HFFc6 (cell line): Measurements from ENCODE around the gene SPEM3. TPM values are rescaled to one million over a fixed set of nuclear protein-coding genes. Genes with fewer than 3 reads are reported as not detected.

ENCODE experiments used
- DNase-seq: peaks from one replicate; pipeline ENCODE4 v3.0.0-alpha.2; 2018
- H3K27ac Mint-ChIP-seq: 2 replicates; pipeline ENCODE4 v1.8.0; 2020; ENCODE audit warnings: mild to moderate bottlenecking, mixed read lengths
- H3K27me3 Mint-ChIP-seq: 2 replicates; pipeline ENCODE4 v1.8.0; 2021; ENCODE audit warnings: mild to moderate bottlenecking, moderate library complexity, mixed read lengths; ENCODE audit not compliant: insufficient read depth
- H3K36me3 Mint-ChIP-seq: 2 replicates; pipeline ENCODE4 v1.8.0; 2021; ENCODE audit warnings: low read depth, mixed read lengths
- H3K4me1 Mint-ChIP-seq: 2 replicates; pipeline ENCODE4 v1.8.0; 2020; ENCODE audit warnings: low read depth, mixed read lengths
- H3K4me3 Mint-ChIP-seq: 2 replicates; pipeline ENCODE4 v1.8.0; 2020; ENCODE audit warnings: mild to moderate bottlenecking, moderate library complexity, mixed read lengths
- H3K9me3 Mint-ChIP-seq: 2 replicates; pipeline ENCODE4 v1.8.0; 2020; ENCODE audit warnings: mild to moderate bottlenecking, mixed read lengths
- CTCF ChIP-seq: fragments of 200-600 bp; sonication (generic); IDR thresholded peaks from 2 replicates; pipeline ENCODE4 v1.5.0; 2021; ENCODE audit warnings: antibody characterized with exemption, mild to moderate bottlenecking
- total RNA-seq, 6 experiments: library from RNA; stranded (reverse); fragmentation: NEBNext Ultra II Directional; extraction: Animal tissue kit (Norgen Biotek cat#: 25700); gene quantifications; 2 replicates in 1 of 6; 3 replicates in 5 of 6; pipeline ENCODE4 v1.2.3, GENCODE V29; 2021

SPEM3 gene
- total RNA-seq, 6 experiments from 2014 or later, result not detected

- Mint-ChIP-seq H3K4me3 (no peak overlapping the region), H3K4me1 (peaks cover 16% of the 10 kb centered on the region), H3K36me3 (peaks cover 32% of the 10 kb centered on the region), H3K27ac (peak overlapping the region; percentile 65), H3K27me3 (peaks cover 4% of the 10 kb centered on the region), H3K9me3 (no peaks in the 10 kb centered on the region)
- peak; percentile 70 for DNase-seq
- TF ChIP-seq CTCF, result no peak
Observed at GRCh38 chr17:7413346-7413985, 15.2 kb upstream of the SPEM3 start.

- peaks cover 5% of the 10 kb centered on the region for H3K27me3 Mint-ChIP-seq
- no peaks in the 10 kb centered on the region for H3K9me3 Mint-ChIP-seq
- H3K4me3 Mint-ChIP-seq, result no peak overlapping the region
- peaks cover 21% of the 10 kb centered on the region for H3K36me3 Mint-ChIP-seq
- TF ChIP-seq CTCF, result no peak
- H3K4me1 Mint-ChIP-seq, result peaks cover 16% of the 10 kb centered on the region
- DNase-seq, result no peak
- H3K27ac Mint-ChIP-seq, result no peak overlapping the region
Observed at GRCh38 chr17:7414837-7415236, 13.8 kb upstream of the SPEM3 start.

GRCh38 chr17:7415784-7416183, 12.9 kb upstream of the SPEM3 start:
- H3K36me3 Mint-ChIP-seq, result peaks cover 15% of the 10 kb centered on the region
- TF ChIP-seq CTCF, result no peak
- no peak overlapping the region for H3K27ac Mint-ChIP-seq
- peaks cover 5% of the 10 kb centered on the region; the same call in 1 of the 2 replicates for H3K27me3 Mint-ChIP-seq
- no peaks in the 10 kb centered on the region for H3K9me3 Mint-ChIP-seq
- no peak overlapping the region for H3K4me3 Mint-ChIP-seq
- peaks cover 16% of the 10 kb centered on the region for H3K4me1 Mint-ChIP-seq
- no peak for DNase-seq

- H3K27me3 Mint-ChIP-seq, result peaks cover 5% of the 10 kb centered on the region; the same call in 1 of the 2 replicates
- H3K4me3 Mint-ChIP-seq, result no peak overlapping the region
- no peak overlapping the region for H3K27ac Mint-ChIP-seq
- H3K9me3 Mint-ChIP-seq, result no peaks in the 10 kb centered on the region
- peaks cover 16% of the 10 kb centered on the region for H3K4me1 Mint-ChIP-seq
- TF ChIP-seq CTCF, result no peak
- DNase-seq, result no peak
- peaks cover 15% of the 10 kb centered on the region for H3K36me3 Mint-ChIP-seq
Observed at GRCh38 chr17:7416323-7416722, 12.3 kb upstream of the SPEM3 start.

- Mint-ChIP-seq H3K4me3 (no peak overlapping the region), H3K27me3 (peaks cover 4% of the 10 kb centered on the region; the same call in 1 of the 2 replicates), H3K9me3 (no peaks in the 10 kb centered on the region), H3K27ac (no peak overlapping the region), H3K4me1 (peaks cover 14% of the 10 kb centered on the region), H3K36me3 (peaks cover 15% of the 10 kb centered on the region)
- TF ChIP-seq CTCF, result no peak
- DNase-seq, result no peak
Observed at GRCh38 chr17:7417056-7417655, 11.5 kb upstream of the SPEM3 start.
